Endometrial microvascular endothelial cells (primary cell): ENCODE results near the gene MMP2. TPM values are rescaled to one million over a fixed set of nuclear protein-coding genes. Genes with fewer than 3 reads are reported as not detected.

Experiments
- in situ Hi-C: cut with HindIII; loops from 2 replicates; pipeline ENCODE4 v1.10.0; 2017; ENCODE audit warnings: low sequenced_read_pairs, low pct_unique_long_range_greater_than_20kb; ENCODE audit errors: inconsistent ontology term
- total RNA-seq: library from RNA; depleted of rRNA; stranded (reverse); fragments of >200 nt; gene quantifications from one replicate; pipeline ENCODE4 v1.2.3, GENCODE V29; 2015; ENCODE audit errors: inconsistent ontology term

MMP2 gene
- total RNA-seq, 1 donor from 2014 or later: 38.1 TPM

DNA sequence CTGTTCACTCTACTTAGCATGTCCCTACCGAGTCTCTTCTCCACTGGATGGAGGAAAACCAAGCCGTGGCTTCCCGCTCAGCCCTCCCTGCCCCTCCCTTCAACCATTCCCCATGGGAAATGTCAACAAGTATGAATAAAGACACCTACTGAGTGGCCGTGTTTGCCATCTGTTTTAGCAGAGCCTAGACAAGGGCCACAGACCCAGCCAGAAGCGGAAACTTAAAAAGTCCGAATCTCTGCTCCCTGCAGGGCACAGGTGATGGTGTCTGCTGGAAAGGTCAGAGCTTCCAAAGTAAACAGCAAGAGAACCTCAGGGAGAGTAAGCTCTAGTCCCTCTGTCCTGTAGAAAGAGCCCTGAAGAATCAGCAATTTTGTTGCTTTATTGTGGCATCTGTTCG lies 27.1 kb downstream of the MMP2 start:
- in situ Hi-C loops: no loop called here

DNA sequence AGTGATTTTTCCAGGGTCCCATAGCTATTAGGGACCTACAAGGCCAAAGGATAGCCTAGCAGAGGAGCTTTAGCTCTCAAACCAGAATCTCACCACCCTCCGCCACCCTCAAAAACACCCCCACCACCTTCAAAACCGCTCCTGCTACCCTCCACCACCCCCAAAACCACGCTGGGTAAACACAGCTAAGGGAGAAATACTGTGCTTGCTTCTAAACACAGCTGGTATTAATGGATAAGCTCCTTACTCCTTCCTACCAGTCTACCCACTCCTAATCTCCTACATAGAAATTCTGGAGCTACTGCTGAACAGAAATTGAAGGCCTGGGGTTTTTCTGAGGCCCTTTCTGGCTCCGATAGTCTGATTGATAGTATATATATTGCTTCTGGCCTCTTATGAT lies 27.7 kb downstream of the MMP2 start:
- in situ Hi-C loops: no loop called here

DNA sequence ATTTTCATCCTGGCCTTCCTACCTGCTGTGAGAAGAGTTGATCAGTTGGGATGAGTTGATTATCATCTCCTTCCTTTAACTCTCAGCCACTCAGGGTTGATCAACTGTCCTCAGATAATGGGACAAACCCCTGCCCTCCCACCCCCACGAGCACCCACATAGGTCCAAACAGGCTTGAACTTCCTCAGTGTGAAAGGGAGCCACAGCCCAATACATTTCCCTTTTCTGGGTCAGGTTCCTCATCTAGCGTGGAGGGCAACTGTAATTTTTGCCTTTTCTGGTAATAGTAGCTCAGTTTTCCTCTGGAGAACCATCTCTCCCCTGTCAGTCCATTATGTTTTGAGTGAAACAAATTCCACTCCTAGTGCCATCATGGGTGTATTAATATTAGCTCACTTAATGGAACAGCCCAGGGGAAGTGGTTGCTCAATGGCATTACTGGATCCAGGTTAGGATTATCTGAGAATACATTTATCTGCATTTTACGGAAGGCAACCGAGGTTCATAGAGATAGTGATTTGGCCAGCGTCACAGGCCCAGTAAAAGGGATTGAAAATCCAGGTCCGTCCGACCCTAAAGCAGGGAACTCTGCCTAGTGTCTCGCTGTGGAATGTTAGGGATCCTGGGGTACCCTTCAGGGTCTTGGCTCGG lies 29.4 kb downstream of the MMP2 start:
- in situ Hi-C loops: no loop called here

DNA sequence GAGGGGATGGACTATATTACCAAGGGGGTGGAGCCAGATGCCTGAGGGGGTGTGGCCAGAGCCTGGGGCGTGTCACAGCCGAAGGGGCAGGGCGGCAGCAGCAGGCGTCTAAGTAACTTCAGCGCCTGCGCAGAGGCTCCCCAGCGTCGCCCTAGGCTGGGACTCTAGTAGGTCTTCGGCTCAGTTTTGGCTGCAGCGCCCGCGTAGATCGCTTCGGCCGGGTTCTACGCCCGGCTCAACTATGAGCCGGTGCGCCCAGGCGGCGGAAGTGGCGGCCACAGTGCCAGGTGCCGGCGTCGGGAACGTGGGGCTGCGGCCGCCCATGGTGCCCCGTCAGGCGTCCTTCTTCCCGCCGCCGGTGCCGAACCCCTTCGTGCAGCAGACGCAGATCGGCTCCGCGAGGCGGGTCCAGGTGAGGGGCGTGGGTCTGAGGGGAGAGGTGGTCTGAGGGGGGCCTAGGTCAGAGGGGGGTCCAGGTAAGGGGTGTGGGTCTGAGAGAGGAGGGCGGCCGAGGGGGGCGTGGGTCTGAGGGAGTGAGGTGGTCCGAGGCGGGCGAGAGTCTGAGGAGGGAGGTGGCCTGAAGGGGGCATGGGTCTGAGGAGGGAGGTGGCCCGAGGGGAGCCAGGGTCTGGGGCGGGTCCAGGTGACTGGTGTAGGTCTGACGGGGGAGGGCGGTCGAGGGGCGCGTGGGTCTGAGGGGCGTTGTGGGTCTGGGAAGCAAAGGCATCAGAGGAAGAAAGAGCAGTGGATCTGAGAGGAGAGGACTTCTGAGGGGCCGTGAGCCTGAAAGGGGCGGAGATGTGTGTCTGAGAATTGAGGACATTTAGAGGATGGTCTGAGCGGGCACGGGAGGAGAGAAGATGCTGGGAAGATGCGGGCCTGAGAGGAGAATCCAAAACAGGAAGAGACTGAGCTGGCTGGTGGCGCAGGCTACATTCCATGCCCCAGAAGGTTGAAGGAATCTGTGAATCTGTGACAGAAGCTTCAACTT lies 30.2 kb downstream of the MMP2 start, which contains the start of gene LPCAT2:
Gene LPCAT2 (plus strand): TSS at position 132 of the 991 bp plus-strand sequence. CDS start 110 bp downstream, at position 242.
- in situ Hi-C loops: no loop called here

DNA sequence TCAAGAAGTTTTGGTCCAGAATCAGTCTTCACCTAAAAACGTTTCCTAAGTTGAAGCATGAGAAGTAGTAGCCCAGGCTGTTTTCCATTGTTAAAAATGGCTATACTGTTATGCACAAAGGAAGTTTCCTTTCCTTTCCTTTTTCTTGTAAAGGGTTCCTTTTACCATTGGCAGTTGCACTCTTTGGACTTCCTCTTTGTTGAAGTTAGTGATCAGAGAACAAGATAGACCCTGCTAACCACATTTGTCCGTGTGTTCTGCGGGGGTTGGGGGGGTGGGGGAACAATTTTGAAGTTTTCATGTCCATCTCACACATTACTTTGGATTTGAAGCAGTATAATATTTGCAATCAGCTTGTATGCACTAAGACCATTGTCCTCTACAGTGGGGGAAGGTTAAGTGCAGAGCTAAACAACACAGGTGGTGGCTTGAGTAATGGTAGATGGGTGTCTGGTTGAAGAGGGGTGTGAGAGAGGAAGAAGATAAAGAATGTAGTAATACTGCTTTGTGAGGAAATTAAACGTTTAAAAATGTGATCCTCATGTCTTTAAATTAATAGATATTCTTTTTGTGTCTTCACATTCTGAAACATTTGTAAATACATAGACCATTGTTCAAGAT lies 31.3 kb downstream of the MMP2 start:
- in situ Hi-C loops: no loop called here

DNA sequence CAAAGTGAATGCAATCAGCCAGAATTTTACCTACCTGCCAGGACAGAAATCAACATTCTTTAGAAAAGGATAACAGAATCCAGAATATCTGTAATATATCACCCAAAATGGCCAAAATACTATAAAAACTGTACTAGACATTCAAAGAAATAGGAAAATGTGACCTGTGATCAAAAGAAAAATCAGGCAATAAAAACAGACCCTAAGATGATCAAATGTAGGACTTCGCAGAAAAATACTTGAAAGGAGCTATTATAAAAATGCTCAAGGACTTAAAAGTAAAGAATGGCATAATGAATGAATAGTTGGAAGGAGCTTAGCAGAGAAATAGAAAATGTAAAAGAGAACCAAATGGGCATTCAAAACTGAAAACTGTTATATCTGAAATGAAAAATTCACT lies 33.9 kb downstream of the MMP2 start:
- in situ Hi-C loops: no loop called here

DNA sequence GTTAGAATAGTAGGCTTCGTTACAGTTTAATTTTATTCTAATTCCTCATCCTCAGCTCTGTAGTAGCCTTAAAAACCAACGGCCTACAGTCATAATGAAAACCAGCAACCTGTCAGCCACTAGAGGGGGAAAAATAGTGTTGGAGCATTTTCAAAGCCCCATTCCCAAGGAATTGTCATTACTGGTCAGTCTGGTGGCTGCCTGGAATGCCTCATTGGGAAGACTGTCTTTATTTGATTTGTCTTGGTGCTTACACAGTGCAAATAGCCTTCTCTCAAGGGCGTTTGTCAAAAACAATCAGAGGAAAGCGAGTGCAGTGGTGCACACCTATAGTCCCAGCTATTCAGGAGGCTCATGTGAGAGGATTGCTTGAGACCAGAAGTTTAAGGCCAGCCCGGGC lies 34.6 kb downstream of the MMP2 start:
- in situ Hi-C loops: no loop called here

DNA sequence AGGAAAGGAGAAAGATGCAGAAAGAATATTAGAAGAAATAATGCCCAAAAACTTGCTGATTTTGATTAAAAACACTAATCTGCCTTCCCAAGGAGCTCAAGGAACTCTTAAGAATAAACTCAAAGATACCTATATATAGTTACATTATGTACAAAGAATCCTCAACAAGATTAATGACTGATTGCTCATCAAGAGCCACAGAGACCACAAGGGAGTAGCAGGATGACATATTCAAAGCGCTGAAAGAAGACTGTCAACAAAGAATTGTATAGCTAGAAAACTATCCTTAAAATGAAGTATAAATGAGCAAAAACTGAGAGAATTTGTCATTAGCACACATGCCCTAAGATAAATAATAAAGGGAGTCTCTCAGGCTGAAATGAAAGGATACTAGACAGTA lies 36.1 kb downstream of the MMP2 start:
- in situ Hi-C loops: no loop called here

DNA sequence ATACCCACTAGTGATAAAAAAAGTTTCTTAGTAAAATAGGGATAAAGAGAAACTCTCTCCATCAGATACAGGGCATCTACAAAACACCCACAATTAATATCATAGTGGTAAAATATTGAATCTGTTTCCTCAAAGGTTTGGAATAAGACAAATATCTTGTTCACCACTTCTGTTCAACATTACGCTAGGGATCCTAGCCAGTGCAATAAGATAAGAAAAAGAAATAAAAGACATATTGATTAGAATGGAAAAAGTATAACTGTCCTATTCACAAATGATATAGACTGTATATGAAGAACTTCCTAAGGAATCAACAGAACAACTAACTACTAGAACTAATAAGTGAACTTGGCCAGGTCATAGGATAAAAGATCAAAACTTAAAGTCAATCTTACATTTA lies 42.8 kb downstream of the MMP2 start:
- in situ Hi-C loops: no loop called here

DNA sequence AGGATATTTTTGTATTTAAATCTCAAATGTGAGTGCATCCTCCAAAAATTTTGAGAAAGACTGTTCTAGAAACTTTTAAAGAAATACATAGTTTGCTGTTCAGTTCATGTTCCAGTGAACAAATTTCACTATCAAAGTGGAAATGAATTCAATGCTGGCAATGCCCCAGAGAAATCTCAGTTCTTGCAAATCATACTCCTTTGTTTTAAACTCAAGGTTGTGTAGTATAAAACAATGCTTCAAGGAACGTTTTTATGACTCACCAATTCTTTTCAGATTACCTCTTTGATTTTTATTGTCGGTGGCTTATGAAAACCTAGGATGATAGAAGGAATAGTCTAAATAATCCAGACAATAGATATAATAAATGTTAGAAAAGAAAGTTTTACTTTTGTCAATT lies 47.4 kb downstream of the MMP2 start:
- in situ Hi-C loops: no loop called here

DNA sequence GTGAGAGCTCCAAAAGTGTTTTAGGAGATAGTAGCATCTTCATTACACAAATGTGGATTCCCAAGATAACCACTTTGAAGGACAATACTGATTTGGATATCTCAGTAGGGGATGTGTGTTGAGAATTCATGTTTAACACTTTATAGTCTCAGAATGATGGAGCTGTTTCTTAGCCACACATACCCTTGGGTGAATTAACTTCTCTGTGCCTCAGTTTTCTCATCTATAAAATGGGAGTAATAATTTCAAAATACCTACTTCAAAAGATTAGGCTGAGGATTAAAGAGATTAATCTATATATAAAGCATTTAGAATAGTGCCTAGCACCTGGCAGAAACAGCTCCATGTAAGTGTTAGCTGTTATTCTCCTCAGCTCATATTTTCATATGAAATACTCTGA lies 48.9 kb downstream of the MMP2 start:
- in situ Hi-C loops: no loop called here

DNA sequence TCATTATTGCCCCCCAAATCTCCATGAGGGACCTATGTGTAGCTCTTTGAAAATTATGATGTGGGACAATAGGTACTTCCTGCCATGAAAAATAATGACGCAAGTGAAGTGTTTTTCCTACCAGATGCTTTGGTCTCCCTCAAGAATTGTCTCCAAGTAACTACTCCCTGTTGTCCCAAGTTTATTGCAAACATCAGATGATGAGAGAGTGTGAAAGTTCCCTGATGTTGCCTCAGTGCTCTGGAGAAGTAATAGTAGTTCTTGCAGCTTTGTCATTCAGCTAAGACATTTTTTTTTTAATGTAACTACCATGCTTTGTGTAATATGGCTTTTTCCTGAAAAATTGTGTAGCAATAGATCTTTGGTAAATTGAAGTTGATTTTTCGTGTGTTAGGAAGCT lies 50.0 kb downstream of the MMP2 start:
- in situ Hi-C loops: no loop called here

DNA sequence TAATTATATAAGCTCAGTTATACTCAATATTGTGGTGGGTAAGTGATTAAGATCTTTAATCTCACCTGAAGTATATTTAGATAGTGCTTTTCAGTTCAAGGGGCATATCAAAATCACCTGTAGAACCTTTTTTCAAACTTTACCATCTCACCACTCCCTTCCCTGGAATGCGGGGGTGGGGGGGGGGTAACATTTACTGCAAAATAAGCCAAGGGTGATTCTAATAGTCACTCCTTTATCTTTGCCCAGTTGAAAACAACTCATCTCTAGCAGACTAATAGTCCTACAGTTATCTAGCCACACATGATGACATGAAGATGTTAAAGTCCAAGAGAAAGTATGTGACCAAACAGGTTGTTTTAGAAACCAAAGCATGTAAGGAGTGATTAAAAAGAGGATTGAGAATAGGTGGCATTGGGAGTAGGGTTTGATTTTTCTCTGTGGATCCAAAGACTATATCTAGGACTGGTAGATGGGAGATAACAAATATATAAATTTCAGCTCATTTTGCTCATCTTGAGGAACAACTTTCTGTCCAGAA lies 51.4 kb downstream of the MMP2 start:
- in situ Hi-C loops: no loop called here

DNA sequence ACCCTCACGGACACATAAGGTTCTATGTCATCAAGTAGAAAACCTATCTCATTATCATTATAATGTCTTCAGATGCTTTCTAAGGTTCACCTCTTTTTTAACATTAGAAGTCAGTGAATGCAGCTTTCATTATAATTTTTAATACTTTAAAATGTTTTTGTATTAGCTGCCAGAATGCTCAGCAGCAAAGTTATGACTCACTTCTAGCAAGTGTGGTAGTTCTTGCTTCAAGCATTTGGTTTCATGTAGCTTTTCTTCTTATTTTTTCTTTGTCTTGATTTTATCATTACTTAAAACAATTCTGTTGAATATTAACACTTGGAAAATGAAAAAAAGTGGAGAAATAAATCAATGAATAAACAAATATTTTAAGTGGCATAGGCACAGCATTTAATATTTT lies 53.2 kb downstream of the MMP2 start:
- in situ Hi-C loops: no loop called here

DNA sequence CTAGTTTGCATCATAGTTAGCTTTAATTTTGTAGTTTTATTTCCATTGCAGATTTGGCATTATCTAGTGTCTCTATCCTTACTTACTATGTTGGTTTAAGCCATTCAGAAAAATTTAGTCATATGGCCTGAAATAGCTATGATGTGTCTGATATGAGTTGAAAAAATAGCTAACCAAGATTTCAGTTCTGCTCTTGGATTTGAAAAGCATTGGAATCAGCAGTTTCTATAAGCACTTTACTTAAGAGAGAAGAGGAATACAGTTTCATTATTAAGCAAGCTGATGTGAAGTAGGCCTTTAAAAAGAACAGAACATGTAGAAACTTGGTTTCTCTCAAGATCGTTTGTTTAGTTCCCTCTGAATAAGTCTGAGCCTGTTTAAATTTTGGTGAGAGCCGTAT lies 55.8 kb downstream of the MMP2 start:
- in situ Hi-C loops: no loop called here

DNA sequence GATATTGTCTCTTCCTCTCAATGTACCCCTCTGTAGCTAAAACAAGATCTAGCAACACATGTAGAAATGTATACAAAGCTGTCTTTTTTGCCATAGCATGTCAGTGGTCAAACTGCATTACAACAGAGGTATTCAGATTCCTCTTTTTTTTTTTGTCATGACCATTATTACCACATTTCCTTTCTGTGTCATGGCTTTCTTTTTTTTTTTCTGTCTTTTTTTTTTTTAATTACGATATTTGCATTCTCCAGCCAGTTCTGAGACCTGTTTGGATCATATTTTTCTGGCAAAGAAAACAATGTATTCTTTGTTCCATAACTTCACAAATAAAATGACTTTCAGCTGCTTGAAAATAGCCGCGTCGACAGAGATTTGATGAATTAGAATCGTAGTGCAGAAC lies 60.1 kb downstream of the MMP2 start:
- in situ Hi-C loops: no loop called here

DNA sequence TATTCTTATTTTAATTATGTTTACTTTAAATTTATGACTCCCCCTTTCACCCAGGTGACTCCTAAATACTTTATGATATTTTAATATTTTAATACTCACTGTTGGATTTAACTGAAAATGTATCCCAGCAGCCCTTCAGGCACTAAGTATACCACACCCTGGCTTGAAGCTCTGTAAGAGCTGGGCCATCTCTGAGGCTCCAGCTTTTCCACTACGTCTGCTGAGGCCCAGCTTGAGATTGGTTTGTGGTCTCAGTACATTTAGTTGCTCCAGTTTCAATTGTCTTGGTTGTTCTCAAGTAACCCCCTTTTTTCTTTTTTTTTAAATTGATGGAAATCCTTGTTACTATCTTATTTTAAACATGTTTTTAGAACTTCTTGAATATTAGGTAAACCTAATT lies 60.5 kb downstream of the MMP2 start:
- in situ Hi-C loops: no loop called here

DNA sequence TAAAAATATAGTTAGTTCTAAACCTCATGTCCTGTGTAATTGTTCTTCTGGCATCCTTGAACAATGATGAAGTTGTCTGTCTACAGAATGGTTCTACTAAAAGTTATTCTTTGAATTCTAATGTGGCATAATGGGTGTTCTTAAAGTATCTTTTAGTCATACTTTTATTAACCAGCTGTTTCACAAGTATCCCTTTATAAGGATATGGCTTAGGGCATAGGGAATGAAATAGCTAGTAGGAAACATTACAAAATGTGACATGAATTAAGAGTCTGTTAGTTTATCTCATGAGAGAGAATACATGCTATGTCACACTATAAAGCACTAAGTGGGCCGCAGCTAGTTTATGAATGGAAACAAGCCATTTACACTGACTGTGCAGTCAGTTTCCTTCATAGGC lies 61.2 kb downstream of the MMP2 start:
- in situ Hi-C loops: no loop called here

DNA sequence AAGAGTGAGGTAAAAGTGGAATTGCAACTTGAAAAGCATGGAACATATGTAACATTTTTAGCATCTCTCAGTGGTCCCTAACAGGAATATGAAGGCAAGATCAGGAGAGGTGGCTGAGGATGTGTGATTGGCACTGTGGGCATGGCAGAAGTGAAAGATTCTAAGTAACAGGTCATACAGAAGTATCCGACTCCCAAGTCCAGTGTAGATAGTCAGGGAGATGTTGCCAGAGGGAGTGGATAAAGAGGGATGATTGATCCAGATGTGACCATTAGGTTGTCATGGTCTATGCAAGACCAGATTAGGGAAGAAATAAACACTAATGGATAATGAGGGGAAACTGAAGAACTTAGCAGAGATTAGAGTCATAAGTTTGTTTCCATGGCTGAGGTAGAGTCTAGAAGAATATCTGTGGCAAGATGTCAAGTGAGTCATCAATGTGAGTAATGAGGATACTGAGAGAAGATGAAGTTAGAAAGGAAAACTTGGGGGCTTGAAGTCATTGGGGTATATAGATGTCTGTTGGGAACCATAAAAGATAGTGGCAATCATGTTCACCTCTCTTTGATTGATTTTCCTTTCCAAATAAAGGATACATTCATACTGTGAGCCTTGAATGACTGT lies 63.6 kb downstream of the MMP2 start:
- in situ Hi-C loops: no loop called here
